CD4-positive, alpha-beta T cell treated with Interleukin-6 for 4 hours (primary cell): ENCODE measurements around the gene ZBTB21.

Experiments used
- DNase-seq: peaks from one replicate; pipeline ENCODE4 v3.0.0-alpha.2; 2020; ENCODE audit warnings: mixed read lengths

Gene ZBTB21

GRCh38 chr21:41948901-41949300 lies 61.3 kb downstream of the ZBTB21 start:
- no peak for DNase-seq

- no peak for DNase-seq
Observed at GRCh38 chr21:41948078-41948895, 61.9 kb downstream of the ZBTB21 start.

GRCh38 chr21:41945982-41946381 lies 64.2 kb downstream of the ZBTB21 start:
- DNase-seq: no peak

- DNase-seq: no peak
Observed at GRCh38 chr21:41943851-41944250, 66.3 kb downstream of the ZBTB21 start.

GRCh38 chr21:41942457-41942856 lies 67.7 kb downstream of the ZBTB21 start:
- no peak for DNase-seq

- DNase-seq: no peak
Observed at GRCh38 chr21:41941941-41942340, 68.2 kb downstream of the ZBTB21 start.

- no peak for DNase-seq
Observed at GRCh38 chr21:41940431-41940830, 69.7 kb downstream of the ZBTB21 start.

GRCh38 chr21:41939391-41939790 lies 70.8 kb downstream of the ZBTB21 start:
- no peak for DNase-seq
